H1 (cell line): Measurements from ENCODE around the gene INPP4A. TPM values are rescaled to one million over a fixed set of nuclear protein-coding genes. Genes with fewer than 3 reads are reported as not detected.

Experiments
- CTCF ChIA-PET: fragments of 300-600 bp; sonication (Branson Sonifier 250); formaldehyde crosslinking; loops from one replicate; lab custom pipeline; 2021; ENCODE audit not compliant: partially characterized antibody; lab: Charles Lee
- POLR2A ChIA-PET: fragments of 300-600 bp; sonication (Branson Sonifier 250); formaldehyde crosslinking; loops from one replicate; lab custom pipeline; 2021; ENCODE audit warnings: inconsistent platforms; ENCODE audit not compliant: partially characterized antibody; lab: Charles Lee
- DNase-seq, 2 experiments: peaks; one replicate each; pipeline versions ENCODE4 v3.0.0 to v3.0.0-alpha.2; 2010 to 2022; ENCODE audit warnings: low spot score in 2 of 2, low read depth in 1 of 2, mixed read lengths in 1 of 2
- FAIRE-seq: peaks from 2 replicates; lab custom pipeline; 2011; peaks lifted over from hg19 to GRCh38; lab: Jason Lieb, UNC
- H2AFZ ChIP-seq: 2 replicates; pipeline ENCODE4 v1.8.1; 2012; ENCODE audit warnings: low read length, inconsistent platforms
- H2AK5ac ChIP-seq: 2 replicates; pipeline ENCODE4 v1.6.1; 2013; ENCODE audit warnings: low read depth, low read length
- H2BK120ac ChIP-seq: replicated peaks from 2 replicates; pipeline ENCODE3; 2013; ENCODE audit warnings: low read depth, low read length, inconsistent platforms
- H2BK12ac ChIP-seq: 2 replicates; pipeline ENCODE4 v1.6.1; 2013; ENCODE audit warnings: low read depth, low read length
- H2BK15ac ChIP-seq: 2 replicates; pipeline ENCODE4 v1.6.1; 2013; ENCODE audit warnings: low read length
- H2BK20ac ChIP-seq: 2 replicates; pipeline ENCODE4 v1.6.1; 2013; ENCODE audit warnings: low read length
- H2BK5ac ChIP-seq: 2 replicates; pipeline ENCODE4 v1.6.1; 2013; ENCODE audit warnings: low read depth, low read length
- H3K14ac ChIP-seq: 2 replicates; pipeline ENCODE4 v1.6.1; 2013; ENCODE audit warnings: inconsistent platforms; ENCODE audit not compliant: insufficient read length
- H3K18ac ChIP-seq: 2 replicates; pipeline ENCODE4 v1.6.1; 2013; ENCODE audit warnings: low read length; ENCODE audit errors: extremely low read depth
- H3K23ac ChIP-seq: 2 replicates; pipeline ENCODE4 v1.6.1; 2013; ENCODE audit warnings: inconsistent platforms; ENCODE audit not compliant: insufficient read length
- H3K23me2 ChIP-seq: 2 replicates; pipeline ENCODE4 v1.6.1; 2013; ENCODE audit warnings: low read depth, low read length
- H3K27ac ChIP-seq: 2 replicates; pipeline ENCODE4 v1.6.1; 2011; ENCODE audit warnings: low read depth, low read length, inconsistent platforms
- H3K27me3 ChIP-seq, 4 experiments: replicated peaks in 1 of 4; 1 replicate in 1 of 4; 2 replicates in 3 of 4; pipeline versions ENCODE4 v1.6.1 to v1.8.1; 2011 to 2013; ENCODE audit warnings: low read length in 3 of 4, mild to moderate bottlenecking in 3 of 4, inconsistent platforms in 2 of 4, mixed read lengths in 2 of 4, moderate library complexity in 1 of 4; ENCODE audit not compliant: control insufficient read depth in 3 of 4, insufficient read depth in 3 of 4; ENCODE audit errors: extremely low read depth in 1 of 4
- H3K36me3 ChIP-seq, 4 experiments: 2 replicates each; pipeline versions ENCODE4 v1.6.1 to v1.8.1; 2011 to 2013; ENCODE audit warnings: mild to moderate bottlenecking in 4 of 4, low read length in 3 of 4, moderate library complexity in 2 of 4, control low read depth in 1 of 4, inconsistent platforms in 1 of 4; ENCODE audit not compliant: insufficient read depth in 4 of 4, control insufficient read depth in 2 of 4
- H3K4ac ChIP-seq: replicated peaks from 2 replicates; pipeline ENCODE3; 2013; ENCODE audit warnings: low read length, low read depth, mixed read lengths, inconsistent platforms; ENCODE audit not compliant: insufficient read length
- H3K4me1 ChIP-seq, 4 experiments: replicated peaks in 1 of 4; 1 replicate in 1 of 4; 2 replicates in 3 of 4; pipeline versions ENCODE4 v1.6.1 to v1.8.1; 2011 to 2013; ENCODE audit warnings: low read length in 3 of 4, inconsistent platforms in 2 of 4, mixed read lengths in 1 of 4; ENCODE audit not compliant: insufficient read depth in 4 of 4, control insufficient read depth in 3 of 4
- H3K4me2 ChIP-seq, 2 experiments: 2 replicates each; pipeline versions ENCODE4 v1.6.1 to v1.8.1; 2011 to 2013; ENCODE audit warnings: low read depth in 2 of 2, low read length in 2 of 2, control low read depth in 1 of 2, inconsistent platforms in 1 of 2, mild to moderate bottlenecking in 1 of 2; ENCODE audit not compliant: insufficient read depth in 1 of 2
- H3K4me3 ChIP-seq, 4 experiments: fragments of 200-600, 300-600 bp in 1 of 4; sonication (generic), shearing (Covaris generic), sonication (Bioruptor Twin) in 1 of 4; 2 replicates each; pipeline versions ENCODE4 v1.5.1 to v1.8.1; 2011 to 2016; ENCODE audit warnings: low read length in 4 of 4, low read depth in 3 of 4, control low read depth in 2 of 4, inconsistent platforms in 2 of 4, mild to moderate bottlenecking in 2 of 4, mixed read lengths in 1 of 4, moderate library complexity in 1 of 4; ENCODE audit not compliant: insufficient read depth in 2 of 4; ENCODE audit errors: extremely low read depth in 1 of 4
- H3K56ac ChIP-seq: replicated peaks from 2 replicates; pipeline ENCODE3; 2013; ENCODE audit warnings: low read depth, mild to moderate bottlenecking, mixed read lengths, low read length, inconsistent platforms; ENCODE audit not compliant: insufficient read length
- H3K79me1 ChIP-seq: 2 replicates; pipeline ENCODE4 v1.6.1; 2013; ENCODE audit warnings: low read depth, low read length, control low read depth
- H3K79me2 ChIP-seq, 2 experiments: 2 replicates each; pipeline versions ENCODE4 v1.6.1 to v1.8.1; 2012 to 2013; ENCODE audit warnings: low read length in 2 of 2, mild to moderate bottlenecking in 2 of 2, inconsistent platforms in 1 of 2; ENCODE audit not compliant: insufficient read depth in 2 of 2, control insufficient read depth in 1 of 2
- H3K9ac ChIP-seq, 4 experiments: replicated peaks in 1 of 4; 1 replicate in 1 of 4; 2 replicates in 3 of 4; pipeline versions ENCODE4 v1.6.1 to v1.8.1; 2011 to 2013; ENCODE audit warnings: low read depth in 3 of 4, low read length in 3 of 4, control low read depth in 2 of 4, mild to moderate bottlenecking in 2 of 4, moderate library complexity in 2 of 4, inconsistent platforms in 1 of 4; ENCODE audit errors: extremely low read depth in 1 of 4
- H3K9me3 ChIP-seq, 2 experiments: 2 replicates each; pipeline versions ENCODE4 v1.6.1 to v1.8.1; 2012 to 2013; ENCODE audit warnings: mild to moderate bottlenecking in 2 of 2, moderate library complexity in 2 of 2, control low read depth in 1 of 2, inconsistent platforms in 1 of 2, low read depth in 1 of 2, low read length in 1 of 2, mixed read lengths in 1 of 2; ENCODE audit not compliant: insufficient read depth in 2 of 2
- H4K20me1 ChIP-seq, 2 experiments: replicated peaks in 1 of 2; 2 replicates each; pipeline versions ENCODE3 to v1.8.1; 2011 to 2013; ENCODE audit warnings: inconsistent platforms in 2 of 2, low read length in 2 of 2, mild to moderate bottlenecking in 1 of 2; ENCODE audit not compliant: insufficient read depth in 2 of 2, control insufficient read depth in 1 of 2
- H4K5ac ChIP-seq: 2 replicates; pipeline ENCODE4 v1.6.1; 2013; ENCODE audit warnings: low read length, low read depth, mixed read lengths, inconsistent platforms; ENCODE audit not compliant: insufficient read length
- H4K8ac ChIP-seq: 2 replicates; pipeline ENCODE4 v1.8.0; 2013; ENCODE audit warnings: mild to moderate bottlenecking, moderate library complexity, low read length, inconsistent platforms; ENCODE audit not compliant: insufficient read depth; ENCODE audit errors: extremely low read depth
- H4K91ac ChIP-seq: replicated peaks from 2 replicates; pipeline ENCODE3; 2013; ENCODE audit warnings: low read length, mixed read lengths, inconsistent platforms; ENCODE audit not compliant: insufficient read length
- BCL11A ChIP-seq, 2 experiments: IDR thresholded peaks; one replicate each; pipeline ENCODE4 v1.6.1; 2011; ENCODE audit warnings: low read depth in 2 of 2, low read length in 2 of 2, mild to moderate bottlenecking in 2 of 2
- CHD2 ChIP-seq: IDR thresholded peaks from 2 replicates; pipeline ENCODE4 v1.6.1; 2012; ENCODE audit warnings: low read length, improper control_type of control experiment
- TCF12 ChIP-seq: IDR thresholded peaks from 2 replicates; pipeline ENCODE4 v1.6.1; 2011; ENCODE audit warnings: low read depth, mild to moderate bottlenecking, low read length
- WGBS, 2 experiments: shearing (Covaris generic) in 1 of 2; methylation state at CpG; one replicate each; pipeline versions ENCODE4 v1.1.6 to v1.1.7; 2013 to 2015; ENCODE audit warnings: low lambda C conversion rate in 2 of 2, mixed read lengths in 2 of 2, inconsistent platforms in 1 of 2, low coverage in 1 of 2, missing lambda C conversion rate in 1 of 2; ENCODE audit not compliant: insufficient replicate concordance in 2 of 2, insufficient coverage in 1 of 2, insufficient read length in 1 of 2; ENCODE audit errors: extremely low coverage in 1 of 2, missing lambda C conversion rate in 1 of 2; 5-methylcytosine and 5-hydroxymethylcytosine counted together
- polyA plus RNA-seq, 7 experiments: library from polyadenylated mRNA; depleted of rRNA in 3 of 7; stranded (reverse) in 5 of 7; unstranded in 2 of 7; fragments of >200 nt in 5 of 7; fragments of 200-250 nt in 2 of 7; gene quantifications; 1 replicate in 5 of 7; 2 replicates in 1 of 7; 4 replicates in 1 of 7; pipeline versions ENCODE4 v1.2.1 to v1.2.3, GENCODE V29; 2011 to 2013; ENCODE audit warnings: missing spikeins in 2 of 7, mixed read lengths in 2 of 7
- total RNA-seq: library from RNA; stranded (reverse); fragmentation: NEBNext Ultra II Directional; extraction: Animal tissue kit (Norgen Biotek cat#: 25700); gene quantifications from 2 replicates; pipeline ENCODE4 v1.2.1, GENCODE V29; 2021
- TF ChIP-seq, protein P1 (sequence below): IDR thresholded peaks from 2 replicates; pipeline ENCODE4 v1.6.1; 2012; ENCODE audit warnings: low read length, inconsistent platforms

The INPP4A gene
- total and polyA plus RNA-seq, 2 of the 8 experiments (the other 6 are each of a cell fraction or from before 2014, with no cell fraction given): 25.6 to 34.3 TPM

DNA sequence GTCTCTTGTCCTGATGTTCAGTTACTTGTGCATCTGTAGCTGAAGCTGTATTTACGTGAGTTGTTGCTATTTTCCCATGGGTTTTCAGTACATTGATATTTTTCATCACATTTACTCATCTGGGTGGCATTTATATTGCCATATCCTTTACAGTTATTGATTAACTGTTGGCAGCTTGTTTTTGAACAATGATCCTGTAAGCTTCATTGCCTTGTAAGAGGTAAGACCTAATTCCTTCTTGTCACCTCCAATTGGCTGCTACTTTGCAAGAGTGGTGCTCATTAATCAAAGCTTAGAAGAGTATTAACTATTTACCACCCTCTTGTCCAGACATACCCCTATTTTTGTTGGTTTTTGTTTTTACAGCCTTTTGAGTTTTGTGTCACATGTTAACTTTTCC, 88.9 kb downstream of the INPP4A start:
- POLR2A ChIA-PET: no interaction called here

More for the DNA sequence above, 88.9 kb downstream of the INPP4A start:
- Histone ChIP-seq H3K14ac (no peak overlapping the region), H3K18ac (no peak overlapping the region), H3K23ac (no peak overlapping the region), H3K27ac (no peak overlapping the region), H3K79me2 (no peaks in the 10 kb centered on the region), H3K9me3 (no peaks in the 10 kb centered on the region), H3K27me3 (no peaks in the 10 kb centered on the region), H3K4me1 (no peaks in the 10 kb centered on the region), H2BK20ac (no peak overlapping the region), H3K56ac (no peak overlapping the region), H4K20me1 (peaks cover 0 to 2% of the 10 kb centered on the region in 2 experiments), H3K4me3 (no peak overlapping the region), H3K4me2 (no peak overlapping the region), H3K36me3 (peaks cover 0 to 27% (median 10%) of the 10 kb centered on the region in 4 experiments; a peak in 7 of 8 replicates), H4K8ac (no peak overlapping the region), H4K91ac (no peak overlapping the region), H2BK5ac (no peak overlapping the region), H2BK12ac (no peak overlapping the region), H2BK15ac (no peak overlapping the region), H3K79me1 (no peaks in the 10 kb centered on the region), H2AK5ac (no peak overlapping the region), H3K9ac (no peak overlapping the region), H2AFZ (no peak overlapping the region), H2BK120ac (no peak overlapping the region), H4K5ac (no peak overlapping the region), H3K23me2 (no peaks in the 10 kb centered on the region), H3K4ac (no peak overlapping the region)
- 90% methylated on average over 1 of the region's 1 CpG; no CpG with 5 or more reads in 1 of the 2 experiments for WGBS, 2 experiments
- FAIRE-seq (no peak), DNase-seq (no peak)
- TF ChIP-seq BCL11A (IDR thresholded peaks at IDR 0.05; ENCODE audit: low read depth in 2 of 2, low read length in 2 of 2): no peak
- TF ChIP-seq, protein P1, sequence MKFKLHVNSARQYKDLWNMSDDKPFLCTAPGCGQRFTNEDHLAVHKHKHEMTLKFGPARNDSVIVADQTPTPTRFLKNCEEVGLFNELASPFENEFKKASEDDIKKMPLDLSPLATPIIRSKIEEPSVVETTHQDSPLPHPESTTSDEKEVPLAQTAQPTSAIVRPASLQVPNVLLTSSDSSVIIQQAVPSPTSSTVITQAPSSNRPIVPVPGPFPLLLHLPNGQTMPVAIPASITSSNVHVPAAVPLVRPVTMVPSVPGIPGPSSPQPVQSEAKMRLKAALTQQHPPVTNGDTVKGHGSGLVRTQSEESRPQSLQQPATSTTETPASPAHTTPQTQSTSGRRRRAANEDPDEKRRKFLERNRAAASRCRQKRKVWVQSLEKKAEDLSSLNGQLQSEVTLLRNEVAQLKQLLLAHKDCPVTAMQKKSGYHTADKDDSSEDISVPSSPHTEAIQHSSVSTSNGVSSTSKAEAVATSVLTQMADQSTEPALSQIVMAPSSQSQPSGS: no peak
- TF ChIP-seq CHD2: no peak
- no peak for TF ChIP-seq TCF12
- CTCF ChIA-PET: interaction anchor here (1.5 kb wide), 1 partner anchor 46 kb away, joined by 3 read pairs; no protein-coding TSS in a partner anchor
